OCI-LY7 (cell line): ENCODE results near the gene TEDC1. TPM values are rescaled to one million over a fixed set of nuclear protein-coding genes. Genes with fewer than 3 reads are reported as not detected.

Experiments
- BruUV-seq: library from RNA; stranded (reverse); fragments of 400-500 nt; replicated peaks from 2 replicates; lab custom pipeline; 2021; lab: Mats Ljungman, UMichigan
- CTCF ChIA-PET: fragments of 300-600 bp; sonication (Branson Sonifier 250); formaldehyde crosslinking; loops from one replicate; lab custom pipeline; 2022; ENCODE audit warnings: antibody characterized with exemption; ENCODE audit not compliant: unreplicated experiment; lab: Charles Lee
- POLR2A ChIA-PET: fragments of 300-600 bp; sonication (Branson Sonifier 250); formaldehyde crosslinking; loops from one replicate; lab custom pipeline; 2022; ENCODE audit warnings: antibody characterized with exemption; lab: Charles Lee
- DNase-seq: peaks from one replicate; pipeline ENCODE4 v3.0.0-alpha.2; 2015; ENCODE audit warnings: low spot score
- H2AFZ ChIP-seq: fragments of 200-600 bp; sonication (generic), shearing (Covaris generic); 2 replicates; pipeline ENCODE4 v1.6.1; 2014; ENCODE audit warnings: mild to moderate bottlenecking, antibody characterized with exemption, low read length, moderate library complexity
- H3K27ac ChIP-seq: fragments of 200-600 bp; sonication (generic); 2 replicates; pipeline ENCODE4 v1.5.1; 2014; ENCODE audit warnings: mixed run types, low read depth, mild to moderate bottlenecking, moderate library complexity, low read length, inconsistent platforms; ENCODE audit not compliant: poor library complexity, severe bottlenecking
- H3K36me3 ChIP-seq: fragments of 200-600 bp; sonication (generic); 2 replicates; pipeline ENCODE4 v1.6.1; 2014; ENCODE audit warnings: mild to moderate bottlenecking, antibody characterized with exemption, low read length, moderate library complexity, mixed read lengths; ENCODE audit not compliant: insufficient read depth
- H3K4me1 ChIP-seq: fragments of 200-600 bp; sonication (generic); 2 replicates; pipeline ENCODE4 v1.5.1; 2014; ENCODE audit warnings: mild to moderate bottlenecking, low read length; ENCODE audit not compliant: insufficient read depth, poor library complexity, severe bottlenecking
- H3K4me2 ChIP-seq: fragments of 200-600 bp; sonication (generic); 2 replicates; pipeline ENCODE4 v1.6.1; 2014; ENCODE audit warnings: mild to moderate bottlenecking, low read length
- H3K4me3 ChIP-seq: fragments of 200-600 bp; sonication (generic); 2 replicates; pipeline ENCODE4 v1.5.1; 2014; ENCODE audit warnings: mild to moderate bottlenecking, low read depth, low read length; ENCODE audit not compliant: poor library complexity, severe bottlenecking
- H3K79me2 ChIP-seq: fragments of 200-600 bp; sonication (generic); 2 replicates; pipeline ENCODE4 v1.6.1; 2016; ENCODE audit warnings: low read depth, mild to moderate bottlenecking, low read length, moderate library complexity, mixed read lengths; ENCODE audit not compliant: insufficient read depth
- H3K9me2 ChIP-seq: fragments of 200-600 bp; sonication (generic); 2 replicates; pipeline ENCODE4 v1.6.1; 2016; ENCODE audit warnings: mild to moderate bottlenecking, low read length, mixed read lengths; ENCODE audit not compliant: insufficient read depth
- H3K9me3 ChIP-seq: fragments of 200-600 bp; sonication (generic); 2 replicates; pipeline ENCODE4 v1.6.1; 2014; ENCODE audit warnings: mild to moderate bottlenecking, mixed run types, low read length, mixed read lengths
- H4K20me1 ChIP-seq: fragments of 200-600 bp; sonication (generic); 2 replicates; pipeline ENCODE4 v1.6.1; 2014; ENCODE audit warnings: mild to moderate bottlenecking, antibody characterized with exemption, low read length, moderate library complexity, mixed read lengths; ENCODE audit not compliant: insufficient read depth
- CTCF ChIP-seq: fragments of 200-600 bp; sonication (generic); conservative IDR thresholded peaks from 2 replicates; pipeline ENCODE4 v1.5.1; 2014; ENCODE audit warnings: mild to moderate bottlenecking, antibody characterized with exemption, low read length, moderate library complexity, mixed read lengths
- EZH2phosphoT487 ChIP-seq: fragments of 200-600 bp; sonication (generic); IDR thresholded peaks from 2 replicates; pipeline ENCODE4 v1.6.1; 2018; ENCODE audit warnings: low read depth, borderline replicate concordance, mild to moderate bottlenecking, mixed run types, antibody characterized with exemption, low read length, moderate library complexity, mixed read lengths
- intact Hi-C: fragments of 100-400 bp; cut with micrococcal nuclease; formaldehyde crosslinking; loops from one replicate; pipeline ENCODE4 v1.10.0; 2022; ENCODE audit not compliant: unreplicated experiment
- total RNA-seq, 2 experiments: library from RNA; depleted of rRNA in 1 of 2; stranded (reverse); fragments of >200 nt in 1 of 2; shearing (Covaris generic) in 1 of 2; gene quantifications; 2 replicates each; pipeline ENCODE4 v1.2.3, GENCODE V29; 2014 to 2022

Gene TEDC1
- total RNA-seq, 2 experiments from 2014 or later: 53.2 to 55.8 TPM

- Histone ChIP-seq H3K4me1 (no peaks in the 10 kb centered on the region), H4K20me1 (no peaks in the 10 kb centered on the region), H2AFZ (no peak overlapping the region), H3K4me2 (no peak overlapping the region), H3K27ac (no peak overlapping the region), H3K36me3 (peaks cover 52% of the 10 kb centered on the region), H3K9me3 (no peaks in the 10 kb centered on the region), H3K4me3 (no peak overlapping the region), H3K79me2 (no peaks in the 10 kb centered on the region), H3K9me2 (no peaks in the 10 kb centered on the region)
- intact Hi-C loops: no loop called here
- ChIA-PET CTCF (no interaction called here), POLR2A (interaction anchor here (0.5 kb wide), 1 partner anchor 51 kb away, joined by 5 read pairs; no protein-coding TSS in a partner anchor)
- BruUV-seq: no TSS peak
- TF ChIP-seq CTCF (no peak), EZH2phosphoT487 (no peak)
- no peak for DNase-seq
Observed at GRCh38 chr14:105467942-105468471, 23.0 kb upstream of the TEDC1 start.

GRCh38 chr14:105468621-105469241, 22.3 kb upstream of the TEDC1 start:
- Histone ChIP-seq H3K36me3 (peaks cover 46% of the 10 kb centered on the region), H3K4me3 (no peak overlapping the region), H4K20me1 (no peaks in the 10 kb centered on the region), H3K9me2 (no peaks in the 10 kb centered on the region), H3K4me2 (no peak overlapping the region), H2AFZ (no peak overlapping the region), H3K9me3 (no peaks in the 10 kb centered on the region), H3K4me1 (peaks cover 4% of the 10 kb centered on the region), H3K27ac (no peak overlapping the region), H3K79me2 (no peaks in the 10 kb centered on the region)
- TF ChIP-seq EZH2phosphoT487 (no peak), CTCF (no peak)
- CTCF ChIA-PET: no interaction called here
- POLR2A ChIA-PET: interaction anchor here (0.5 kb wide), 1 partner anchor 51 kb away, joined by 5 read pairs; no protein-coding TSS in a partner anchor
- no TSS peak for BruUV-seq
- intact Hi-C loops: no loop called here
- DNase-seq: no peak
